Measurements from ENCODE around the gene COMMD3. TPM values are rescaled to one million over a fixed set of nuclear protein-coding genes. Genes with fewer than 3 reads are reported as not detected.
"Not testable (repeated sequence)": the region's sequence is repeated elsewhere in the genome, so short reads cannot be mapped to it uniquely, and the experiment has no call there.

COMMD3 gene
- total RNA-seq, 4 donors from 2014 or later, result 34.5 to 113 (median 51.9) TPM

GRCh38 chr10:22346096-22346661 lies 30.0 kb downstream of the COMMD3 start:
- WGBS, 2 donors, result 34 to 38% methylated on average over 8 of the region's 8 CpGs
- TF ChIP-seq POLR2A (IDR thresholded peaks at IDR 0.05), result no peak
- TF ChIP-seq, protein P1, sequence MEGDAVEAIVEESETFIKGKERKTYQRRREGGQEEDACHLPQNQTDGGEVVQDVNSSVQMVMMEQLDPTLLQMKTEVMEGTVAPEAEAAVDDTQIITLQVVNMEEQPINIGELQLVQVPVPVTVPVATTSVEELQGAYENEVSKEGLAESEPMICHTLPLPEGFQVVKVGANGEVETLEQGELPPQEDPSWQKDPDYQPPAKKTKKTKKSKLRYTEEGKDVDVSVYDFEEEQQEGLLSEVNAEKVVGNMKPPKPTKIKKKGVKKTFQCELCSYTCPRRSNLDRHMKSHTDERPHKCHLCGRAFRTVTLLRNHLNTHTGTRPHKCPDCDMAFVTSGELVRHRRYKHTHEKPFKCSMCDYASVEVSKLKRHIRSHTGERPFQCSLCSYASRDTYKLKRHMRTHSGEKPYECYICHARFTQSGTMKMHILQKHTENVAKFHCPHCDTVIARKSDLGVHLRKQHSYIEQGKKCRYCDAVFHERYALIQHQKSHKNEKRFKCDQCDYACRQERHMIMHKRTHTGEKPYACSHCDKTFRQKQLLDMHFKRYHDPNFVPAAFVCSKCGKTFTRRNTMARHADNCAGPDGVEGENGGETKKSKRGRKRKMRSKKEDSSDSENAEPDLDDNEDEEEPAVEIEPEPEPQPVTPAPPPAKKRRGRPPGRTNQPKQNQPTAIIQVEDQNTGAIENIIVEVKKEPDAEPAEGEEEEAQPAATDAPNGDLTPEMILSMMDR (IDR thresholded peaks at IDR 0.05), result no peak
- DNase-seq (ENCODE audit: low spot score in 2 of 2), result no peak
- no peak overlapping the region for H3K4me3 ChIP-seq (ENCODE audit: low read depth, poor library complexity, severe bottlenecking)
- intact Hi-C loops (cut with DNase I; ENCODE audit: low total_unique reads), result no loop called here

GRCh38 chr10:22349755-22350154 lies 33.6 kb downstream of the COMMD3 start:
- no peak for DNase-seq (ENCODE audit: low spot score in 2 of 2)
- intact Hi-C loops (cut with DNase I; ENCODE audit: low total_unique reads), result no loop called here
- TF ChIP-seq POLR2A (IDR thresholded peaks at IDR 0.05), result no peak
- TF ChIP-seq, protein P1 (IDR thresholded peaks at IDR 0.05), result no peak
- no peak overlapping the region for H3K4me3 ChIP-seq (ENCODE audit: low read depth, poor library complexity, severe bottlenecking)
- 98 to 100% methylated on average over 1 of the region's 1 CpG for WGBS, 2 donors

DNA sequence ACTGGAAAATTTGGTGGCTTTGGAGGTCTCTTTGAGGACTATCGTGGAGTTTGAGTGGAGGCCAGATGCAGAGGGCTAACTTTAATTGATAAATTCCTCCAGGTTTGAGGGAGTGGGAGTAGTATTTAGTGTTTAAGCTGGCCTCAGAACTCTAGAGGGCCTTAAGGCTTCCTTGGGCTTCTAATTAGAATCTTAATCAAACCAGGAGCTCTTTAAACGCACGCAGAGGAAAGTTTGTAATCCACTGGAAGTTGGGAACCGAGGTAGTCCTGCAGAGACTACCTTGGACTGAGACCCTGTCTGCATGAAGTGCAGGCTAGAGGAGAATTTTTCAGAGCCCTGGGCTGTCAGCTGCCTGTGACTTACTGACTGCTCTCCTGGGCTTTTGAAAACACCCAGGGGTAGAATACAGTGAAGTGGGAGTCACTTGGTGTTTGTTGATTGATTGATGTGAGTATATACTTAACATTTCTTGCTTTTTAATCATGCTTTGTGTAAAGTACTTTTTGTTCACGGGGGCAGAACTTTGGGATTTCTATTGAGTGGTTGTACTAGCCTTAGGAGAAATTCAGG lies 35.0 kb downstream of the COMMD3 start:
- H3K4me3 ChIP-seq (ENCODE audit: low read depth, poor library complexity, severe bottlenecking), result no peak overlapping the region
- TF ChIP-seq, protein P1 (IDR thresholded peaks at IDR 0.05), result no peak
- no peak for TF ChIP-seq POLR2A (IDR thresholded peaks at IDR 0.05)
- WGBS, 2 donors, result 91 to 95% methylated on average over 5 of the region's 5 CpGs

GRCh38 chr10:22356324-22356873 lies 40.2 kb downstream of the COMMD3 start:
- no peak overlapping the region for H3K4me3 ChIP-seq (ENCODE audit: low read depth, poor library complexity, severe bottlenecking)
- DNase-seq (ENCODE audit: low spot score in 2 of 2), result no peak
- 88 to 94% methylated on average over 4 of the region's 4 CpGs for WGBS, 2 donors
- intact Hi-C loops (cut with DNase I; ENCODE audit: low total_unique reads), result no loop called here
- TF ChIP-seq, protein P1 (IDR thresholded peaks at IDR 0.05), result no peak
- TF ChIP-seq POLR2A (IDR thresholded peaks at IDR 0.05), result no peak

More for the DNA sequence above, 35.0 kb downstream of the COMMD3 start:
- no peak for DNase-seq (ENCODE audit: low spot score in 2 of 2)
- intact Hi-C loops (cut with DNase I; ENCODE audit: low total_unique reads), result no loop called here

GRCh38 chr10:22357770-22358169 lies 41.6 kb downstream of the COMMD3 start:
- DNase-seq (ENCODE audit: low spot score in 2 of 2); intact Hi-C loops (cut with DNase I; ENCODE audit: low total_unique reads); H3K4me3 ChIP-seq (ENCODE audit: low read depth, poor library complexity, severe bottlenecking): not testable (repeated sequence)
- WGBS, 2 donors, result 84 to 95% methylated on average over 4 of the region's 4 CpGs

DNA sequence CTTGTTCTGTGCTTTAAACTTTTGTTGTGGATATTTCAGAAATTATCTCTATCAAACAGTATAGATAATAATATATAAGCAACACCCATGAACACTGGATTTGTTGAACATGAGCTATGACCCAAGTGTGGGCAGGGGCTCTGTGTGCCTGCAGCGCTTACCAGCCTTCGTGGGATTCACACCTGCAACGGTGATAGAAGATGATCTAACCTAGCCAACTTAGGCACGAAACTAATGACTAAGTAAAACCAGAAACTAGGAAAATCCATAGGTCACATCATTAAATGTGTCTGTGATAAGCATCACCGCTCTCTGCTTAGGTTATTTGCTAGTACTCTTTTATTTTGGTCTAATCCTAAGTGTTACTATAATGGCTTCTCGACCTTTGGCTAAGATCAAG lies 47.1 kb downstream of the COMMD3 start:
- 94 to 95% methylated on average over 6 of the region's 6 CpGs for WGBS, 2 donors
- intact Hi-C loops (cut with DNase I; ENCODE audit: low total_unique reads), result no loop called here
- no peak for TF ChIP-seq POLR2A (IDR thresholded peaks at IDR 0.05)
- TF ChIP-seq, protein P1 (IDR thresholded peaks at IDR 0.05), result no peak
- no peak overlapping the region for H3K4me3 ChIP-seq (ENCODE audit: low read depth, poor library complexity, severe bottlenecking)
- DNase-seq (ENCODE audit: low spot score in 2 of 2), result no peak
